H1 (cell line): ENCODE results near the gene PCDHB14. TPM values are rescaled to one million over a fixed set of nuclear protein-coding genes. Genes with fewer than 3 reads are reported as not detected.

Experiments
- CTCF ChIA-PET: fragments of 300-600 bp; sonication (Branson Sonifier 250); formaldehyde crosslinking; loops from one replicate; lab custom pipeline; 2021; ENCODE audit not compliant: partially characterized antibody; lab: Charles Lee
- POLR2A ChIA-PET: fragments of 300-600 bp; sonication (Branson Sonifier 250); formaldehyde crosslinking; loops from one replicate; lab custom pipeline; 2021; ENCODE audit warnings: inconsistent platforms; ENCODE audit not compliant: partially characterized antibody; lab: Charles Lee
- DNase-seq, 2 experiments: peaks; one replicate each; pipeline versions ENCODE4 v3.0.0 to v3.0.0-alpha.2; 2010 to 2022; ENCODE audit warnings: low spot score in 2 of 2, low read depth in 1 of 2, mixed read lengths in 1 of 2
- FAIRE-seq: peaks from 2 replicates; lab custom pipeline; 2011; peaks lifted over from hg19 to GRCh38; lab: Jason Lieb, UNC
- H2AFZ ChIP-seq: 2 replicates; pipeline ENCODE4 v1.8.1; 2012; ENCODE audit warnings: low read length, inconsistent platforms
- H2AK5ac ChIP-seq: 2 replicates; pipeline ENCODE4 v1.6.1; 2013; ENCODE audit warnings: low read depth, low read length
- H2BK120ac ChIP-seq: replicated peaks from 2 replicates; pipeline ENCODE3; 2013; ENCODE audit warnings: low read depth, low read length, inconsistent platforms
- H2BK12ac ChIP-seq: 2 replicates; pipeline ENCODE4 v1.6.1; 2013; ENCODE audit warnings: low read depth, low read length
- H2BK15ac ChIP-seq: 2 replicates; pipeline ENCODE4 v1.6.1; 2013; ENCODE audit warnings: low read length
- H2BK20ac ChIP-seq: 2 replicates; pipeline ENCODE4 v1.6.1; 2013; ENCODE audit warnings: low read length
- H2BK5ac ChIP-seq: 2 replicates; pipeline ENCODE4 v1.6.1; 2013; ENCODE audit warnings: low read depth, low read length
- H3K14ac ChIP-seq: 2 replicates; pipeline ENCODE4 v1.6.1; 2013; ENCODE audit warnings: inconsistent platforms; ENCODE audit not compliant: insufficient read length
- H3K18ac ChIP-seq: 2 replicates; pipeline ENCODE4 v1.6.1; 2013; ENCODE audit warnings: low read length; ENCODE audit errors: extremely low read depth
- H3K23ac ChIP-seq: 2 replicates; pipeline ENCODE4 v1.6.1; 2013; ENCODE audit warnings: inconsistent platforms; ENCODE audit not compliant: insufficient read length
- H3K23me2 ChIP-seq: 2 replicates; pipeline ENCODE4 v1.6.1; 2013; ENCODE audit warnings: low read depth, low read length
- H3K27ac ChIP-seq: 2 replicates; pipeline ENCODE4 v1.6.1; 2011; ENCODE audit warnings: low read depth, low read length, inconsistent platforms
- H3K27me3 ChIP-seq, 4 experiments: replicated peaks in 1 of 4; 1 replicate in 1 of 4; 2 replicates in 3 of 4; pipeline versions ENCODE4 v1.6.1 to v1.8.1; 2011 to 2013; ENCODE audit warnings: low read length in 3 of 4, mild to moderate bottlenecking in 3 of 4, inconsistent platforms in 2 of 4, mixed read lengths in 2 of 4, moderate library complexity in 1 of 4; ENCODE audit not compliant: control insufficient read depth in 3 of 4, insufficient read depth in 3 of 4; ENCODE audit errors: extremely low read depth in 1 of 4
- H3K36me3 ChIP-seq, 4 experiments: 2 replicates each; pipeline versions ENCODE4 v1.6.1 to v1.8.1; 2011 to 2013; ENCODE audit warnings: mild to moderate bottlenecking in 4 of 4, low read length in 3 of 4, moderate library complexity in 2 of 4, control low read depth in 1 of 4, inconsistent platforms in 1 of 4; ENCODE audit not compliant: insufficient read depth in 4 of 4, control insufficient read depth in 2 of 4
- H3K4ac ChIP-seq: replicated peaks from 2 replicates; pipeline ENCODE3; 2013; ENCODE audit warnings: low read length, low read depth, mixed read lengths, inconsistent platforms; ENCODE audit not compliant: insufficient read length
- H3K4me1 ChIP-seq, 4 experiments: replicated peaks in 1 of 4; 1 replicate in 1 of 4; 2 replicates in 3 of 4; pipeline versions ENCODE4 v1.6.1 to v1.8.1; 2011 to 2013; ENCODE audit warnings: low read length in 3 of 4, inconsistent platforms in 2 of 4, mixed read lengths in 1 of 4; ENCODE audit not compliant: insufficient read depth in 4 of 4, control insufficient read depth in 3 of 4
- H3K4me2 ChIP-seq, 2 experiments: 2 replicates each; pipeline versions ENCODE4 v1.6.1 to v1.8.1; 2011 to 2013; ENCODE audit warnings: low read depth in 2 of 2, low read length in 2 of 2, control low read depth in 1 of 2, inconsistent platforms in 1 of 2, mild to moderate bottlenecking in 1 of 2; ENCODE audit not compliant: insufficient read depth in 1 of 2
- H3K4me3 ChIP-seq, 4 experiments: fragments of 200-600, 300-600 bp in 1 of 4; sonication (generic), shearing (Covaris generic), sonication (Bioruptor Twin) in 1 of 4; 2 replicates each; pipeline versions ENCODE4 v1.5.1 to v1.8.1; 2011 to 2016; ENCODE audit warnings: low read length in 4 of 4, low read depth in 3 of 4, control low read depth in 2 of 4, inconsistent platforms in 2 of 4, mild to moderate bottlenecking in 2 of 4, mixed read lengths in 1 of 4, moderate library complexity in 1 of 4; ENCODE audit not compliant: insufficient read depth in 2 of 4; ENCODE audit errors: extremely low read depth in 1 of 4
- H3K56ac ChIP-seq: replicated peaks from 2 replicates; pipeline ENCODE3; 2013; ENCODE audit warnings: low read depth, mild to moderate bottlenecking, mixed read lengths, low read length, inconsistent platforms; ENCODE audit not compliant: insufficient read length
- H3K79me1 ChIP-seq: 2 replicates; pipeline ENCODE4 v1.6.1; 2013; ENCODE audit warnings: low read depth, low read length, control low read depth
- H3K79me2 ChIP-seq, 2 experiments: 2 replicates each; pipeline versions ENCODE4 v1.6.1 to v1.8.1; 2012 to 2013; ENCODE audit warnings: low read length in 2 of 2, mild to moderate bottlenecking in 2 of 2, inconsistent platforms in 1 of 2; ENCODE audit not compliant: insufficient read depth in 2 of 2, control insufficient read depth in 1 of 2
- H3K9ac ChIP-seq, 4 experiments: replicated peaks in 1 of 4; 1 replicate in 1 of 4; 2 replicates in 3 of 4; pipeline versions ENCODE4 v1.6.1 to v1.8.1; 2011 to 2013; ENCODE audit warnings: low read depth in 3 of 4, low read length in 3 of 4, control low read depth in 2 of 4, mild to moderate bottlenecking in 2 of 4, moderate library complexity in 2 of 4, inconsistent platforms in 1 of 4; ENCODE audit errors: extremely low read depth in 1 of 4
- H3K9me3 ChIP-seq, 2 experiments: 2 replicates each; pipeline versions ENCODE4 v1.6.1 to v1.8.1; 2012 to 2013; ENCODE audit warnings: mild to moderate bottlenecking in 2 of 2, moderate library complexity in 2 of 2, control low read depth in 1 of 2, inconsistent platforms in 1 of 2, low read depth in 1 of 2, low read length in 1 of 2, mixed read lengths in 1 of 2; ENCODE audit not compliant: insufficient read depth in 2 of 2
- H4K20me1 ChIP-seq, 2 experiments: replicated peaks in 1 of 2; 2 replicates each; pipeline versions ENCODE3 to v1.8.1; 2011 to 2013; ENCODE audit warnings: inconsistent platforms in 2 of 2, low read length in 2 of 2, mild to moderate bottlenecking in 1 of 2; ENCODE audit not compliant: insufficient read depth in 2 of 2, control insufficient read depth in 1 of 2
- H4K5ac ChIP-seq: 2 replicates; pipeline ENCODE4 v1.6.1; 2013; ENCODE audit warnings: low read length, low read depth, mixed read lengths, inconsistent platforms; ENCODE audit not compliant: insufficient read length
- H4K8ac ChIP-seq: 2 replicates; pipeline ENCODE4 v1.8.0; 2013; ENCODE audit warnings: mild to moderate bottlenecking, moderate library complexity, low read length, inconsistent platforms; ENCODE audit not compliant: insufficient read depth; ENCODE audit errors: extremely low read depth
- H4K91ac ChIP-seq: replicated peaks from 2 replicates; pipeline ENCODE3; 2013; ENCODE audit warnings: low read length, mixed read lengths, inconsistent platforms; ENCODE audit not compliant: insufficient read length
- CHD2 ChIP-seq: IDR thresholded peaks from 2 replicates; pipeline ENCODE4 v1.6.1; 2012; ENCODE audit warnings: low read length, improper control_type of control experiment
- CREB1 ChIP-seq: IDR thresholded peaks from 2 replicates; pipeline ENCODE4 v1.6.1; 2012; ENCODE audit warnings: inconsistent platforms
- CTCF ChIP-seq, 3 experiments: IDR thresholded peaks; 1 replicate in 2 of 3; 2 replicates in 1 of 3; pipeline versions ENCODE4 v1.5.1 to v1.6.1; 2011; ENCODE audit warnings: low read length in 3 of 3, mild to moderate bottlenecking in 3 of 3, inconsistent platforms in 2 of 3, low read depth in 1 of 3, moderate library complexity in 1 of 3; ENCODE audit not compliant: insufficient read depth in 1 of 3; ENCODE audit errors: control extremely low read depth in 1 of 3
- RAD21 ChIP-seq, 2 experiments: IDR thresholded peaks in 1 of 2; conservative IDR thresholded peaks in 1 of 2; 2 replicates each; pipeline ENCODE4 v1.6.1; 2011; ENCODE audit warnings: low read depth in 2 of 2, low read length in 2 of 2, improper control_type of control experiment in 1 of 2, inconsistent platforms in 1 of 2, mild to moderate bottlenecking in 1 of 2, moderate library complexity in 1 of 2
- SUZ12 ChIP-seq: fragments of 200-600 bp; sonication (generic); IDR thresholded peaks from 2 replicates; pipeline ENCODE4 v1.6.1; 2012; ENCODE audit warnings: mild to moderate bottlenecking, inconsistent platforms, low read length, moderate library complexity, mixed read lengths
- TAF1 ChIP-seq: IDR thresholded peaks from 2 replicates; pipeline ENCODE4 v1.6.1; 2011; ENCODE audit warnings: mild to moderate bottlenecking, low read depth, low read length
- TBP ChIP-seq: IDR thresholded peaks from 2 replicates; pipeline ENCODE4 v1.6.1; 2011; ENCODE audit warnings: low read depth, low read length, improper control_type of control experiment
- WGBS, 2 experiments: shearing (Covaris generic) in 1 of 2; methylation state at CpG; one replicate each; pipeline versions ENCODE4 v1.1.6 to v1.1.7; 2013 to 2015; ENCODE audit warnings: low lambda C conversion rate in 2 of 2, mixed read lengths in 2 of 2, inconsistent platforms in 1 of 2, low coverage in 1 of 2, missing lambda C conversion rate in 1 of 2; ENCODE audit not compliant: insufficient replicate concordance in 2 of 2, insufficient coverage in 1 of 2, insufficient read length in 1 of 2; ENCODE audit errors: extremely low coverage in 1 of 2, missing lambda C conversion rate in 1 of 2; 5-methylcytosine and 5-hydroxymethylcytosine counted together
- polyA plus RNA-seq, 7 experiments: library from polyadenylated mRNA; depleted of rRNA in 3 of 7; stranded (reverse) in 5 of 7; unstranded in 2 of 7; fragments of >200 nt in 5 of 7; fragments of 200-250 nt in 2 of 7; gene quantifications; 1 replicate in 5 of 7; 2 replicates in 1 of 7; 4 replicates in 1 of 7; pipeline versions ENCODE4 v1.2.1 to v1.2.3, GENCODE V29; 2011 to 2013; ENCODE audit warnings: missing spikeins in 2 of 7, mixed read lengths in 2 of 7
- total RNA-seq: library from RNA; stranded (reverse); fragmentation: NEBNext Ultra II Directional; extraction: Animal tissue kit (Norgen Biotek cat#: 25700); gene quantifications from 2 replicates; pipeline ENCODE4 v1.2.1, GENCODE V29; 2021

Gene PCDHB14
- total and polyA plus RNA-seq, 2 of the 8 experiments (the other 6 are each of a cell fraction or from before 2014, with no cell fraction given) = 2.7 TPM

GRCh38 chr5:141182248-141182647 lies 40.9 kb upstream of the PCDHB14 start, which contains the start of gene PCDHB16:
PCDHB16 (plus strand) TSS chr5:141182387; CDS start chr5:141182560, 173 bp downstream.
- Histone ChIP-seq H3K79me2 (no peaks in the 10 kb centered on the region), H3K23ac (no peak within 1 kb of the TSS), H3K4me2 (peak within 1 kb of the TSS; percentile 41 to 60), H3K9me3 (no peaks in the 10 kb centered on the region; a peak in 1 of 4 replicates), H3K79me1 (no peaks in the 10 kb centered on the region), H2BK5ac (no peak within 1 kb of the TSS), H4K91ac (no peak within 1 kb of the TSS), H2BK12ac (no peak within 1 kb of the TSS), H3K14ac (no peak within 1 kb of the TSS), H3K9ac (peak within 1 kb of the TSS in 1 of 4 experiments; percentile 62; a peak in 1 of 7 replicates), H3K4ac (no peak within 1 kb of the TSS), H2AK5ac (no peak within 1 kb of the TSS), H3K36me3 (no peaks in the 10 kb centered on the region), H2BK15ac (no peak within 1 kb of the TSS), H3K23me2 (no peaks in the 10 kb centered on the region), H4K5ac (no peak within 1 kb of the TSS), H4K8ac (0 out of 2 replicates have a peak within 1 kb of the TSS, but pooled peaks have one; percentile 16), H4K20me1 (no peaks in the 10 kb centered on the region), H2BK120ac (no peak within 1 kb of the TSS), H3K4me1 (0 out of 7 replicates have a peak, but pooled peaks cover 0 to 2% (median 0%) of the 10 kb centered on the region in 4 experiments), H2BK20ac (no peak within 1 kb of the TSS), H2AFZ (peak within 1 kb of the TSS; percentile 100), H3K18ac (no peak within 1 kb of the TSS), H3K27me3 (no peaks in the 10 kb centered on the region), H3K4me3 (peak within 1 kb of the TSS; percentile 11 to 52 (median 32); a peak in 5 of 8 replicates), H3K27ac (no peak within 1 kb of the TSS), H3K56ac (no peak within 1 kb of the TSS)
- POLR2A ChIA-PET = interaction anchor here (1.0 to 1.4 kb wide), 3 partner anchors 10 to 87 kb away, joined by 3 to 7 read pairs (median 6); partner anchors contain the start of genes PCDHB10, PCDHB2 and PCDHB5
- WGBS, 2 experiments = 37% methylated on average over 13 of the region's 13 CpGs; no CpG with 5 or more reads in 1 of the 2 experiments
- TF ChIP-seq RAD21 (IDR thresholded peaks at IDR 0.05 in 1 of 2, conservative IDR thresholded peaks at IDR 0.05 in 1 of 2; ENCODE audit: low read depth in 2 of 2, low read length in 2 of 2) (peak; percentile 72 to 73), CTCF (IDR thresholded peaks at IDR 0.05; ENCODE audit: control extremely low read depth in 1 of 3, insufficient read depth in 1 of 3, low read depth in 1 of 3, low read length in 3 of 3) (peak; percentile 49 to 82 (median 78)), CREB1 (peak; percentile 84), TBP (0 out of 2 replicates have a peak, but pooled peaks have one; percentile 16), SUZ12 (no peak), CHD2 (no peak), TAF1 (peak; percentile 38; the same call in 1 of the 2 replicates)
- CTCF ChIA-PET = interaction anchor here (0.6 to 3.5 kb wide), 71 partner anchors 9 to 765 kb away, joined by 3 to 44 read pairs (median 4); partner anchors contain the start of genes PCDHB10, PCDHB11, PCDHB12 and PCDHB13
- DNase-seq (peak in 1 of 2 experiments; percentile 78), FAIRE-seq (peak; percentile 70)
